C4-2B (cell line): ENCODE data around the gene TMEM117.

Experiments
- CTCF ChIP-seq: fragments of 450-650 bp; conservative IDR thresholded peaks from 2 replicates; pipeline ENCODE4 v1.5.1; 2017; ENCODE audit warnings: mild to moderate bottlenecking
- ZFX ChIP-seq: fragments of 450-650 bp; IDR thresholded peaks from 2 replicates; pipeline ENCODE4 v1.6.1; 2017

GRCh38 chr12:44058366-44058765, 222.5 kb downstream of the TMEM117 start:
- TF ChIP-seq CTCF, result no peak
- TF ChIP-seq ZFX, result no peak
